HK-2 (cell line): ENCODE data around the gene TSPAN14.

Experiments
- DNase-seq: peaks from one replicate; pipeline ENCODE4 v3.0.0-alpha.2; 2018; ENCODE audit not compliant: unreplicated experiment

The TSPAN14 gene

GRCh38 chr10:80421707-80422536 is 32.2 kb upstream of the TSPAN14 start:
- DNase-seq: no peak

GRCh38 chr10:80425901-80426300 is 28.2 kb upstream of the TSPAN14 start:
- DNase-seq: no peak

- DNase-seq: no peak
Observed at GRCh38 chr10:80427541-80427940, 26.6 kb upstream of the TSPAN14 start.

GRCh38 chr10:80429521-80429973 is 24.6 kb upstream of the TSPAN14 start:
- peak; percentile 70 for DNase-seq

- DNase-seq: no peak
Observed at GRCh38 chr10:80433134-80433533, 21.0 kb upstream of the TSPAN14 start.

- DNase-seq: no peak
Observed at GRCh38 chr10:80436446-80437098, 17.5 kb upstream of the TSPAN14 start.

GRCh38 chr10:80437227-80437626 is 16.9 kb upstream of the TSPAN14 start:
- DNase-seq: no peak

- no peak for DNase-seq
Observed at GRCh38 chr10:80441831-80442230, 12.3 kb upstream of the TSPAN14 start.

GRCh38 chr10:80442879-80443278 is 11.2 kb upstream of the TSPAN14 start:
- DNase-seq: no peak

- peak; percentile 53 for DNase-seq
Observed at GRCh38 chr10:80443531-80443974, 10.6 kb upstream of the TSPAN14 start.

GRCh38 chr10:80444124-80444523 is 10.0 kb upstream of the TSPAN14 start:
- no peak for DNase-seq

GRCh38 chr10:80444646-80445319 is 9.3 kb upstream of the TSPAN14 start:
- peak; percentile 61 for DNase-seq

- DNase-seq: no peak
Observed at GRCh38 chr10:80447436-80448190, 6.5 kb upstream of the TSPAN14 start.

- DNase-seq: no peak
Observed at GRCh38 chr10:80448209-80448942, 5.7 kb upstream of the TSPAN14 start.

GRCh38 chr10:80449520-80449919 is 4.6 kb upstream of the TSPAN14 start:
- no peak for DNase-seq

- DNase-seq: no peak
Observed at GRCh38 chr10:80451132-80451531, 3.0 kb upstream of the TSPAN14 start.

- no peak for DNase-seq
Observed at GRCh38 chr10:80452069-80452468, 2.0 kb upstream of the TSPAN14 start.

GRCh38 chr10:80452640-80453039 is 1.5 kb upstream of the TSPAN14 start:
- DNase-seq: no peak

- DNase-seq: no peak
Observed at GRCh38 chr10:80453056-80453841, 861 bp upstream of the TSPAN14 start.
